ENCODE results near the gene SAP25. TPM values are rescaled to one million over a fixed set of nuclear protein-coding genes. Genes with fewer than 3 reads are reported as not detected.

SAP25 gene
- total and polyA plus RNA-seq, 4 donors, result 0.33 to 0.84 (median 0.56) TPM; not detected in 1

GRCh38 chr7:100590077-100590737 is 16.5 kb upstream of the SAP25 start (continued):
- no peak for TF ChIP-seq TAF1 (conservative IDR thresholded peaks at IDR 0.05)
- no peak for TF ChIP-seq HNF4G (IDR thresholded peaks at IDR 0.05)
- no peak for TF ChIP-seq RXRA (IDR thresholded peaks at IDR 0.05)

- no peak for DNase-seq (ENCODE audit: low spot score)
- no peak overlapping the region for H3K27ac ChIP-seq (ENCODE audit: low read depth in 1 of 2, low read length in 2 of 2)
Measured at GRCh38 chr7:100589341-100589947, 15.7 kb upstream of the SAP25 start.

GRCh38 chr7:100588438-100588837 is 14.7 kb upstream of the SAP25 start:
- Histone ChIP-seq H3K36me3 (ENCODE audit: control insufficient read depth in 4 of 4, insufficient read depth in 3 of 4, low read depth in 1 of 4, low read length in 3 of 4) (no peaks in the 10 kb centered on the region), H3K9ac (ENCODE audit: low read depth in 1 of 2, low read length in 2 of 2) (no peak overlapping the region), H3K27me3 (ENCODE audit: control insufficient read depth in 4 of 4, insufficient read depth in 4 of 4, low read length in 3 of 4) (no peaks in the 10 kb centered on the region), H3K4me3 (ENCODE audit: low read depth in 1 of 3, low read length in 3 of 3) (no peak overlapping the region), H3K4me1 (ENCODE audit: control insufficient read depth in 4 of 4, insufficient read depth in 4 of 4, low read length in 3 of 4) (peaks cover 0 to 24% (median 15%) of the 10 kb centered on the region in 4 donors), H3K27ac (ENCODE audit: low read depth in 1 of 2, low read length in 2 of 2) (no peak overlapping the region), H3K9me3 (ENCODE audit: control insufficient read depth in 4 of 4, low read length in 3 of 4) (no peaks in the 10 kb centered on the region)
- TF ChIP-seq RXRA (IDR thresholded peaks at IDR 0.05) (no peak), FOXA2 (IDR thresholded peaks at IDR 0.05) (no peak), MAX (IDR thresholded peaks at IDR 0.05) (no peak), ZBTB33 (IDR thresholded peaks at IDR 0.05) (no peak), SP1 (IDR thresholded peaks at IDR 0.05) (no peak), EGR1 (IDR thresholded peaks at IDR 0.05; ENCODE audit: low read depth in 2 of 2) (no peak), NR2F2 (IDR thresholded peaks at IDR 0.05) (no peak), ATF3 (IDR thresholded peaks at IDR 0.05) (no peak), GABPA (IDR thresholded peaks at IDR 0.05 in 1 of 2, conservative IDR thresholded peaks at IDR 0.05 in 1 of 2) (no peak), TAF1 (conservative IDR thresholded peaks at IDR 0.05) (no peak), HNF4G (IDR thresholded peaks at IDR 0.05) (no peak), FOXA1 (IDR thresholded peaks at IDR 0.05) (no peak), RAD21 (IDR thresholded peaks at IDR 0.05) (peak; percentile 54 to 63), CTCF (IDR thresholded peaks at IDR 0.05; ENCODE audit: low read depth, low read length, missing input control) (peak; percentile 39), YY1 (IDR thresholded peaks at IDR 0.05) (no peak), JUND (IDR thresholded peaks at IDR 0.05) (no peak), REST (IDR thresholded peaks at IDR 0.05) (no peak)
- no peak for DNase-seq (ENCODE audit: low spot score)
- WGBS, result 78% methylated on average over 1 of the region's 1 CpG

More at GRCh38 chr7:100589341-100589947, 15.7 kb upstream of the SAP25 start:
- Histone ChIP-seq H3K4me1 (ENCODE audit: control insufficient read depth in 4 of 4, insufficient read depth in 4 of 4, low read length in 3 of 4) (peaks cover 0 to 17% (median 11%) of the 10 kb centered on the region in 4 donors), H3K36me3 (ENCODE audit: control insufficient read depth in 4 of 4, insufficient read depth in 3 of 4, low read depth in 1 of 4, low read length in 3 of 4) (no peaks in the 10 kb centered on the region), H3K4me3 (ENCODE audit: low read depth in 1 of 3, low read length in 3 of 3) (no peak overlapping the region), H3K9me3 (ENCODE audit: control insufficient read depth in 4 of 4, low read length in 3 of 4) (no peaks in the 10 kb centered on the region), H3K27me3 (ENCODE audit: control insufficient read depth in 4 of 4, insufficient read depth in 4 of 4, low read length in 3 of 4) (no peaks in the 10 kb centered on the region), H3K9ac (ENCODE audit: low read depth in 1 of 2, low read length in 2 of 2) (no peak overlapping the region)
- WGBS, result 67% methylated on average over 7 of the region's 7 CpGs
- TF ChIP-seq NR2F2 (IDR thresholded peaks at IDR 0.05) (no peak), TAF1 (conservative IDR thresholded peaks at IDR 0.05) (no peak), HNF4A (conservative IDR thresholded peaks at IDR 0.05) (no peak), RXRA (IDR thresholded peaks at IDR 0.05) (no peak), EGR1 (IDR thresholded peaks at IDR 0.05; ENCODE audit: low read depth in 2 of 2) (no peak), FOXA1 (IDR thresholded peaks at IDR 0.05) (no peak), RAD21 (IDR thresholded peaks at IDR 0.05) (no peak), JUND (IDR thresholded peaks at IDR 0.05) (no peak)
